Measurements from ENCODE around the gene ANKRD33B. TPM values are rescaled to one million over a fixed set of nuclear protein-coding genes. Genes with fewer than 3 reads are reported as not detected.

The ANKRD33B gene
- total and polyA plus RNA-seq, 7 donors, result 1.4 to 32.7 (median 7.8) TPM

DNA sequence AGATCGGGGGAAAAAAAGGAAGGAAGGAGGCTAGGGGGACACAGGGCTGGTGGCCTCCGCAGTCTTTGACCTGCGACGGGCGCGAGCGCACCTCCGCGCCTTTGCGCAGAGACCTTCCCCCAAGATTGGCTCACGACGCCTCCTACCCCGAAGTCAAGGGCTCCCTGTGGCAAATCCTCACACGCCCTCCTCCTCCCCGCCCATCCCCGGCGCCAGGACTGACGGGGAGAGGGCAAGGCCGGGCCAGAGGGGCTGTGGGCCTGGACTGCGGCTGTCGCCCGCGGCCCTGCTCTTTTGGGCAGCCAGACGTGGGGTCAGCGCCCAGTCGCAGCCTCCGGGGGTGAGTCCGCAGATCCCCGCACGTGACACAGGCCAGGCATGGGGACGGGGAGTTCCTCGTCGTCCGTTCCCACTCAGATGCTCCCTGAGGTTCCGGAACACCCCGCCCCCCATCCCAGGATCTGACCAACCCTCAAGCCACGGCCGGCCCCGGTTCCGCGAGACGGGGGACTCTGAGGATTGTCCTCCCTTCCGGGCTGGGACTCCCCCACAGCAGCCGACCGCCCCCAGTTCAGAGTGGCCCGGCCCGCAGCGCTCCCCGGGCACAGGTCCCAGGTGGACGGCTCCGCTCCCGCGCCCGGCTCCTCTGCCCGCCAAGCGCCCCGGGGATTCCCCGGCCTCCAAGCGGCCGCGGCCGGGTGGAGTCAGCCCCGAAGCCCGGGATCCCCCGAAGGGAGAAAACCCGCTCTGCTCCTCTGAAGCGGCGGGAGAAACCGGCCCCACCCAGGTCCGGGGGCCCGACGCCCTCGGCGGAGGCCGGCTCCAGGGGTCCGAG, 543 bp upstream of the ANKRD33B start:
- peak overlapping the region; percentile 79 for H3K4me3 ChIP-seq
- DNase-seq, result peak; percentile 51 to 70
- TF ChIP-seq, protein P1, sequence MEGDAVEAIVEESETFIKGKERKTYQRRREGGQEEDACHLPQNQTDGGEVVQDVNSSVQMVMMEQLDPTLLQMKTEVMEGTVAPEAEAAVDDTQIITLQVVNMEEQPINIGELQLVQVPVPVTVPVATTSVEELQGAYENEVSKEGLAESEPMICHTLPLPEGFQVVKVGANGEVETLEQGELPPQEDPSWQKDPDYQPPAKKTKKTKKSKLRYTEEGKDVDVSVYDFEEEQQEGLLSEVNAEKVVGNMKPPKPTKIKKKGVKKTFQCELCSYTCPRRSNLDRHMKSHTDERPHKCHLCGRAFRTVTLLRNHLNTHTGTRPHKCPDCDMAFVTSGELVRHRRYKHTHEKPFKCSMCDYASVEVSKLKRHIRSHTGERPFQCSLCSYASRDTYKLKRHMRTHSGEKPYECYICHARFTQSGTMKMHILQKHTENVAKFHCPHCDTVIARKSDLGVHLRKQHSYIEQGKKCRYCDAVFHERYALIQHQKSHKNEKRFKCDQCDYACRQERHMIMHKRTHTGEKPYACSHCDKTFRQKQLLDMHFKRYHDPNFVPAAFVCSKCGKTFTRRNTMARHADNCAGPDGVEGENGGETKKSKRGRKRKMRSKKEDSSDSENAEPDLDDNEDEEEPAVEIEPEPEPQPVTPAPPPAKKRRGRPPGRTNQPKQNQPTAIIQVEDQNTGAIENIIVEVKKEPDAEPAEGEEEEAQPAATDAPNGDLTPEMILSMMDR (IDR thresholded peaks at IDR 0.05), result no peak
- ATAC-seq, result peak; percentile 39 to 53 (median 48)
- no peaks in the 10 kb centered on the region for H3K36me3 ChIP-seq (ENCODE audit: insufficient read depth in 1 of 2, low read depth in 1 of 2)
- intact Hi-C loops (cut with DNase I), result loop anchor here in 1 of 2 donors (5.0 kb wide), 1 partner anchor 64 kb away; no protein-coding TSS in a partner anchor
- WGBS, 3 donors, result 13 to 17% (median 15%) methylated on average over 50 to 76 of the region's 76 CpGs
- no peaks in the 10 kb centered on the region for H3K9me3 ChIP-seq
- peaks cover 0 to 17% (median 5%) of the 10 kb centered on the region in 3 donors for H3K27me3 ChIP-seq (ENCODE audit: insufficient read depth in 3 of 3, low read length in 2 of 3)
- peak overlapping the region; percentile 76 for H3K27ac ChIP-seq
- peaks cover 13% of the 10 kb centered on the region for H3K4me1 ChIP-seq

DNA sequence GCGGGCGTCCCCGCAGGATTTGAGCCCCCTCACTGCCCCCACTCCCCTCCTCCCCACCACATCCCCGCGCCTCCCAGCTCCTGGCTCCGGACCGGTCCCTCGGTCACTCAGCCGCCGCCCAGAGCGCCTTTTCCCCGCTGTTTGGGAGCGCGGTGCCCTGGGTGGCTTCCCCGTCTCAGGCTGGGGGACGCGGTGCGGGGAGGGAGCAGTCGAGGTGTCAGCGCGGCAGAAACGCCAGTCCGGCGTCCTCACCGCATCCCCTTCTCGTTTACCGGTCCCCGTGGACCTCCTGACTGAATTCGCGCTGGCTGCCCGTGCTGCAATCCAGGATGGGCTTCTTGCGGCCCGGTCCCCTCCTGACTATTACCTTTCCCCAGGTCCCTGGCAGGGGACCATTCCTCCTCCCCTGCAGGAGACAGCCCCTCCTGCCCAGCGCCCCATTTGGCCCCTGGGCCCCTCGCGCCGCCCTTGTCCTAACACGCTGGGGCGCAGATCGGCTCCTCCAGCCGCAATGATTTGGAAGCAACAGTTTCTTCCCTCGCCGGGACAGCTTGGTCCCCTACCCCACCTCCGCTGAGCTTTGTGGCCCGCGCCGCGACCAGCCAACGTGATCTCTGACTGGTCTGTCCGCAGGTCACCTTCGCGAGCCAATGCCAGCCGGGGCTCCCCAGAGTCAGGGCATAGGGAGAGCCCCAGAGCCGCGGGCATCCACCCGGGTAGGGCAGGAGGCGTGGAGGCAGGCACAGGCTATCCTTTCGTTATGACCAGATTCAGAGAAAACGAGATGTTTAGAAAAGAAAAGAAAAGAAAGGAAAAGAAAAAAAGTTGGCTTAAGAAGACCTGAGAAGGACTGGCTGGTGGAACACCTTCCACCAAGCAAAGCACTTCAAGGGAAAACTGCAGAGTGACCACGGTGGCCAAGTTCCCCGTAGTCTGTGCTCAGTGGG, 1.2 kb downstream of the ANKRD33B start:
- TF ChIP-seq, protein P1 (IDR thresholded peaks at IDR 0.05), result no peak
- Histone ChIP-seq H3K36me3 (ENCODE audit: insufficient read depth in 1 of 2, low read depth in 1 of 2) (no peaks in the 10 kb centered on the region), H3K4me3 (peak overlapping the region; percentile 79), H3K9me3 (no peaks in the 10 kb centered on the region), H3K4me1 (peaks cover 13% of the 10 kb centered on the region), H3K27me3 (ENCODE audit: insufficient read depth in 3 of 3, low read length in 2 of 3) (peaks cover 0 to 17% (median 5%) of the 10 kb centered on the region in 3 donors), H3K27ac (peak overlapping the region; percentile 76)
- intact Hi-C loops (cut with DNase I), result loop anchor here in 1 of 2 donors (5.0 kb wide), 1 partner anchor 62 kb away; no protein-coding TSS in a partner anchor
- WGBS, 3 donors, result 2 to 4% (median 2%) methylated on average over 42 to 61 of the region's 61 CpGs
- ATAC-seq, result peak; percentile 35 to 61 (median 39)
- peak in 1 of 2 donors; percentile 60 for DNase-seq

DNA sequence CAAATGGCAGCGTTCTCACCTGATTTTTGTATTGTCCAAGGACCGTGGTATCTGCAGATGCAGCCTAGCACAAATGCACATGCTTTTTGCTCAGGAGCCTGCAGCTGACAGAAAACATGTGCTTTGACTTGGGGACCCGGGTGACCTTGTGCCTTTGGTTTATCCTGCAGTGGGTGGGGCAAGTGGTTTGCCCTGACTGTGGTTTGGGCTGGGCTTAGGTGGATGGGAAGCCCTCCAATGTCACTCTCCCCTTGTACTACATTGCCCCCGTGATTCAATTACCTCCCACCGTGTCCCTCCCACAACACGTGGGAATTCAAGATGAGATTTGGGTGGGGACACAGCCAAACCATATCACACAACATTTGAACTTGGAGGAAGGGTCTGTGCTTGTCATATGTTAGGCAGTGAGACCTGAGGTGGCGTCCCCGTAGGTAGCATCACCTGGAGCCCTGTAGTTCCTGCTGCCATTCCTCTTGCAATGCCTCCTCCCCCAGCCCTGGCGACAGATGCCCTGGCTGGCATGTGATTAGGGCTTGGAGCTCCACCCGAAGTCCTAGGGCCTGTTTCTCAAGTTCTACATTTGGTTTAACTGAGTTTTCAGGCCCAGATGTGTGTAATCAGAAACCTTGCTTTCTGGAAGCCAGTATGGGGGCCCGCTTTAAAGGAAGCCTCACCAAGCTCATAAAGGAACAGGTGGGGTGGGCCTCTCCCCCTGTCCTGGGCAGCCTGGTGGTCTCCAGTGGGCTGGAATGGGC, 2.1 kb downstream of the ANKRD33B start:
- 36 to 43% (median 38%) methylated on average over 11 of the region's 11 CpGs for whole genome bisulfite sequencing, 3 donors
- Histone ChIP-seq H3K36me3 (ENCODE audit: insufficient read depth in 1 of 2, low read depth in 1 of 2) (no peaks in the 10 kb centered on the region), H3K4me3 (peak overlapping the region; percentile 79), H3K9me3 (no peaks in the 10 kb centered on the region), H3K27ac (peak overlapping the region; percentile 76), H3K27me3 (ENCODE audit: insufficient read depth in 3 of 3, low read length in 2 of 3) (peaks cover 0 to 17% (median 5%) of the 10 kb centered on the region in 3 donors), H3K4me1 (peaks cover 13% of the 10 kb centered on the region)
- intact Hi-C loops (cut with DNase I), result no loop called here
- ATAC-seq, result no peak
- TF ChIP-seq, protein P1 (IDR thresholded peaks at IDR 0.05), result no peak
- DNase-seq, result peak in 1 of 2 donors; percentile 50

DNA sequence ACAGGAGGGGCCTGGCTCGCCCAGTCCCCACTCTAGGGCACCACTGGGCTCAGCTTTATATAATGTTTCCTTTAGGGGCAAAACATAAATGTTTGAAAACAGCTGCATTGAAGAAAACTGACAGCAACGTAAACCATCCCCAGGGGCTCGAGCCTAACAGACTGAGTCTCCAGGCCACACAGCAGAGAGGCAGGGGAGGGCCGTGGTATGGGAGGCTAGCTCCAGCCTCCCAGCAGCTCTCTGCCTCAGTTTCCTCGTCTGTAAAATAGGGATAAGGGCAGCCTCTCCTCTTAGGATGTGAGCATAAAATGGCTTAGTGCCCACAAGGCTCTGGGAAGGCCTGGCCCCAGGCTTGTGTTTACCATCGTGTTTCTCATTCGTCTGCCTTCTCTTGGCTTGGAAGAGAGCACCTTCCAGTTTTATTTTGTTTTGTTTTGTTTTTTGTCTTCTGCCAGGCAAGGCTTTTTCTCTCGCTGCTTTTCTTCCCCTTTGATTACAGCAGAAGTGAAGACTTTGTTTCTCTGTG, 2.7 kb downstream of the ANKRD33B start:
- TF ChIP-seq, protein P1 (IDR thresholded peaks at IDR 0.05), result no peak
- no peak for ATAC-seq
- no peak for DNase-seq
- peak overlapping the region; percentile 76 for H3K27ac ChIP-seq
- peak overlapping the region; percentile 79 for H3K4me3 ChIP-seq
- intact Hi-C loops (cut with DNase I), result no loop called here
- H3K4me1 ChIP-seq, result peaks cover 13% of the 10 kb centered on the region
- H3K27me3 ChIP-seq (ENCODE audit: insufficient read depth in 3 of 3, low read length in 2 of 3), result peaks cover 0 to 17% (median 5%) of the 10 kb centered on the region in 3 donors
- no peaks in the 10 kb centered on the region for H3K9me3 ChIP-seq
- 58 to 62% (median 60%) methylated on average over 8 of the region's 8 CpGs for WGBS, 3 donors
- H3K36me3 ChIP-seq (ENCODE audit: insufficient read depth in 1 of 2, low read depth in 1 of 2), result no peaks in the 10 kb centered on the region

Data from psoas muscle (tissue), 8 donors.